Tibial nerve (tissue), 4 donors: ENCODE results near the gene PPM1L.
A peak's percentile ranks its signal among the peaks of the same experiment; 100 is the strongest.

Source experiments
- CTCF ChIP-seq, 5 experiments: fragments of 200-600 bp in 3 of 5; fragments of 450-650 bp in 2 of 5; sonication (generic) in 3 of 5; IDR thresholded peaks; one replicate each; pipeline ENCODE4 v1.5.1; 2016 to 2019; ENCODE audit warnings: antibody characterized with exemption in 5 of 5, mild to moderate bottlenecking in 3 of 5, moderate library complexity in 2 of 5
- EP300 ChIP-seq, 2 donors: sonication (generic); formaldehyde crosslinking; IDR thresholded peaks; one replicate each; pipeline ENCODE4 v1.6.1; 2017; ENCODE audit warnings: antibody characterized with exemption in 2 of 2, mild to moderate bottlenecking in 1 of 2
- POLR2A ChIP-seq, 2 donors: fragments of 450-650 bp; IDR thresholded peaks; one replicate each; pipeline ENCODE4 v1.6.1; 2017; ENCODE audit warnings: antibody characterized with exemption in 2 of 2, mild to moderate bottlenecking in 2 of 2, moderate library complexity in 2 of 2

GRCh38 chr3:160754855-160755747, 930 bp upstream of the PPM1L start:
- TF ChIP-seq CTCF (IDR thresholded peaks at IDR 0.05) (peak in 2 of 5 experiments; percentile 45 to 56), POLR2A (IDR thresholded peaks at IDR 0.05) (peak; percentile 73 to 91), EP300 (IDR thresholded peaks at IDR 0.05) (peak in 1 of 2 donors; percentile 94)
